HepG2 (cell line): ENCODE data around the gene PARP6. TPM values are rescaled to one million over a fixed set of nuclear protein-coding genes. Genes with fewer than 3 reads are reported as not detected.
A peak's percentile ranks its signal among the peaks of the same experiment; 100 is the strongest.

Source experiments
- ATAC-seq: fragments of 200-7000 bp; cut with Tn5 transposase; 3 replicates; pipeline ENCODE4 v1.9.1; 2020; ENCODE audit warnings: mild to moderate bottlenecking, moderate library complexity
- BruUV-seq: library from RNA; stranded (reverse); fragments of 400-500 nt; replicated peaks from 2 replicates; lab custom pipeline; 2021; lab: Mats Ljungman, UMichigan
- CTCF ChIA-PET: fragments of 300-600 bp; formaldehyde crosslinking; extraction: SDS; loops from one replicate; lab custom pipeline; 2021; ENCODE audit warnings: low total read pairs, inconsistent platforms, low intra/inter-chr PET ratio; lab: Yijun Ruan, JAX
- POLR2A ChIA-PET: fragments of 350-600 bp; sonication (Branson Sonifier 250); formaldehyde crosslinking; loops from one replicate; lab custom pipeline; 2020; ENCODE audit warnings: antibody characterized with exemption, inconsistent platforms; lab: Yijun Ruan, JAX
- DNase-seq: peaks from one replicate; pipeline ENCODE4 v3.0.0-alpha.2; 2015; ENCODE audit warnings: low spot score
- FAIRE-seq: peaks from 3 replicates; lab custom pipeline; 2011; peaks lifted over from hg19 to GRCh38; lab: Jason Lieb, UNC
- H2AFZ ChIP-seq: one replicate; pipeline ENCODE4 v1.6.1; 2011; ENCODE audit warnings: low read length, inconsistent platforms
- H3K27ac ChIP-seq: fragments of 300-600 bp; 3 replicates; pipeline ENCODE4 v1.8.0; 2011; ENCODE audit warnings: mixed run types, mild to moderate bottlenecking, mixed read lengths, low read length, inconsistent platforms; ENCODE audit not compliant: insufficient read depth; ENCODE audit errors: extremely low read length
- H3K27me3 ChIP-seq, 2 experiments: fragments of 200-600 bp in 1 of 2; 2 replicates in 1 of 2; 3 replicates in 1 of 2; pipeline versions ENCODE4 v1.6.0 to v1.8.0; 2011; ENCODE audit warnings: low read length in 2 of 2, mild to moderate bottlenecking in 2 of 2, moderate library complexity in 2 of 2, inconsistent platforms in 1 of 2; ENCODE audit not compliant: insufficient read depth in 2 of 2, control insufficient read depth in 1 of 2
- H3K36me3 ChIP-seq, 2 experiments: fragments of 200-600 bp in 1 of 2; replicated peaks in 1 of 2; 2 replicates in 1 of 2; 3 replicates in 1 of 2; pipeline versions ENCODE4 v1.5.1 to v1.8.0; 2011; ENCODE audit warnings: low read length in 2 of 2, inconsistent platforms in 1 of 2; ENCODE audit not compliant: insufficient read depth in 2 of 2, control insufficient read depth in 1 of 2
- H3K4me1 ChIP-seq: 2 replicates; pipeline ENCODE4 v1.5.1; 2012; ENCODE audit warnings: low read length, inconsistent platforms; ENCODE audit not compliant: insufficient read depth
- H3K4me2 ChIP-seq: 2 replicates; pipeline ENCODE4 v1.6.0; 2011; ENCODE audit warnings: low read depth, low read length, inconsistent platforms
- H3K4me3 ChIP-seq, 3 experiments: fragments of 200-600 bp in 1 of 3; sonication (generic), shearing (Covaris generic) in 1 of 3; replicated peaks in 1 of 3; 2 replicates each; pipeline ENCODE4 v1.5.1; 2011 to 2016; ENCODE audit warnings: low read length in 3 of 3, inconsistent platforms in 2 of 3, low read depth in 2 of 3, mild to moderate bottlenecking in 2 of 3, control low read depth in 1 of 3, mixed read lengths in 1 of 3; ENCODE audit not compliant: insufficient read depth in 1 of 3
- H3K79me2 ChIP-seq: one replicate; pipeline ENCODE4 v1.6.1; 2011; ENCODE audit warnings: low read length, inconsistent platforms; ENCODE audit not compliant: insufficient read depth
- H3K9ac ChIP-seq: 2 replicates; pipeline ENCODE4 v1.6.0; 2011; ENCODE audit warnings: mild to moderate bottlenecking, low read depth, low read length, inconsistent platforms; ENCODE audit not compliant: insufficient read depth
- H3K9me3 ChIP-seq: 2 replicates; pipeline ENCODE4 v1.5.1; 2012; ENCODE audit warnings: mild to moderate bottlenecking, low read length
- H4K20me1 ChIP-seq: 2 replicates; pipeline ENCODE4 v1.6.0; 2011; ENCODE audit warnings: inconsistent platforms, mild to moderate bottlenecking, low read length, moderate library complexity; ENCODE audit not compliant: insufficient read depth
- ESRRA ChIP-seq: sonication (generic); formaldehyde crosslinking; IDR thresholded peaks from 2 replicates; pipeline ENCODE4 v1.5.1; 2020; ENCODE audit warnings: mild to moderate bottlenecking, low read depth, missing genetic modification reagents
- RFX1 ChIP-seq: fragments of 450-650 bp; IDR thresholded peaks from 2 replicates; pipeline ENCODE4 v1.6.1; 2017
- SIX1 ChIP-seq: sonication (generic); formaldehyde crosslinking; IDR thresholded peaks from 2 replicates; pipeline ENCODE4 v1.4.0; 2020; ENCODE audit warnings: missing genetic modification reagents, borderline replicate concordance
- SRSF1 ChIP-seq: fragments of 200-400 bp; formaldehyde crosslinking; optimal IDR thresholded peaks from 2 replicates; pipeline ENCODE3; 2017; ENCODE audit warnings: mild to moderate bottlenecking, low read depth, low read length, moderate library complexity
- ZNF280B ChIP-seq: sonication (generic); formaldehyde crosslinking; IDR thresholded peaks from 2 replicates; pipeline ENCODE4 v1.5.0; 2020; ENCODE audit warnings: missing genetic modification reagents, mild to moderate bottlenecking, borderline replicate concordance
- ZNF496 ChIP-seq: sonication (generic); formaldehyde crosslinking; IDR thresholded peaks from 2 replicates; pipeline ENCODE4 v1.8.1; 2023; ENCODE audit warnings: mild to moderate bottlenecking, moderate library complexity, missing genetic modification reagents; ENCODE audit not compliant: insufficient replicate concordance
- WGBS: methylation state at CpG from one replicate; pipeline ENCODE4 v1.1.6; 2017; ENCODE audit warnings: low lambda C conversion rate; 5-methylcytosine and 5-hydroxymethylcytosine counted together
- in situ Hi-C: cut with HindIII; loops from 2 replicates; pipeline ENCODE4 v1.10.0; 2017; ENCODE audit warnings: low pct_unique_long_range_greater_than_20kb; ENCODE audit not compliant: extremely low pct_ligation_motif_present
- intact Hi-C: fragments of 100-400 bp; cut with micrococcal nuclease; formaldehyde crosslinking; loops from one replicate; pipeline ENCODE4 v1.10.0; 2022; ENCODE audit not compliant: unreplicated experiment
- polyA plus RNA-seq, 8 experiments: library from polyadenylated mRNA; depleted of rRNA in 3 of 8; stranded (reverse) in 7 of 8; unstranded in 1 of 8; fragments of >200 nt; fragmentation: Illumina TruSeq in 4 of 8; extraction: Trizol in 4 of 8; gene quantifications; 2 replicates each; pipeline versions ENCODE4 v1.2.1 to v1.2.3, GENCODE V29; 2011 to 2016; ENCODE audit warnings: low read depth in 4 of 8, missing spikeins in 1 of 8, mixed read lengths in 1 of 8; ENCODE audit not compliant: insufficient read depth in 1 of 8
- total RNA-seq, 5 experiments: library from RNA; depleted of rRNA; stranded (reverse); fragments of >200 nt; fragmentation: Illumina TruSeq; extraction: Trizol; gene quantifications; 2 replicates each; pipeline ENCODE4 v1.2.3, GENCODE V29; 2016; ENCODE audit warnings: low read depth in 1 of 5

PARP6 gene
- total and polyA plus RNA-seq, 2 of the 13 experiments (the other 11 are each of a cell fraction or from before 2014, with no cell fraction given): 0.22 to 0.87 TPM

DNA sequence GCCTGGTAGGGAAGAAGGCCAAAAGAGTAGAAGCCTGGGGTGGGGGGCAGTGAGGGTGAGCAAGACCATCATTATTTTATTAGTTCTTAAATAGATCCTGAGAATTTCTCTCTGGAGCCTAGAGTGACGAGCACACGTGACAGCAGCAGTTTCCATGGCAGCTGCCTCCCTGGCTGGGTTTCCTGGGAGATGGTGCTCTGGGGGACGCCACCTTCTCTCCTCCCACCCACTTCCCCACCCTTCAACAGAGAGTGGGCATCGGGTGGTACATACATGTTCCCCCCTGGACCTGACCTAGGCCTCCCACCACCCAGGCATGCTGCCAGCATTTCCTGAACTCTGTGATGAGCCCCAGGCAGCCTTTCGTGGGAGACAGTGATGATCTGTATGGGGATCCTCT is 34.7 kb upstream of the PARP6 start (continued):
- TF ChIP-seq ZNF280B (no peak), ESRRA (no peak), SRSF1 (no peak), ZNF496 (CRISPR knock-in tag) (no peak)
- TF ChIP-seq, all 625 proteins: peak for 0

- H3K4me3 ChIP-seq: no peak overlapping the region
- H3K4me2 ChIP-seq: no peak overlapping the region
- H3K27ac ChIP-seq: no peak overlapping the region
- no peak overlapping the region for H2AFZ ChIP-seq
- CTCF ChIA-PET: no interaction called here
- H3K9me3 ChIP-seq: no peaks in the 10 kb centered on the region
- POLR2A ChIA-PET: no interaction called here
- no peaks in the 10 kb centered on the region for H4K20me1 ChIP-seq
- TF ChIP-seq SIX1 (CRISPR knock-in tag) (no peak), RFX1 (peak; percentile 71)
- in situ Hi-C loops (no loop called here), intact Hi-C loops (no loop called here)
- BruUV-seq: no TSS peak
- FAIRE-seq (no peak), ATAC-seq (no peak), DNase-seq (no peak)
- no peaks in the 10 kb centered on the region for H3K36me3 ChIP-seq
- WGBS: 78% methylated on average over 10 of the region's 10 CpGs
- no peak overlapping the region for H3K9ac ChIP-seq
- H3K79me2 ChIP-seq: no peaks in the 10 kb centered on the region
- no peaks in the 10 kb centered on the region for H3K27me3 ChIP-seq
- H3K4me1 ChIP-seq: no peaks in the 10 kb centered on the region
These were observed 33.9 kb upstream of the PARP6 start for GRCh38 chr15:72306211-72306785.
